HG03354 (cell line): ENCODE data around the gene METAP1D.
A peak's percentile ranks its signal among the peaks of the same experiment; 100 is the strongest.
"Not testable (repeated sequence)": the region's sequence is repeated elsewhere in the genome, so short reads cannot be mapped to it uniquely, and the experiment has no call there.

ENCODE experiments used
- ATAC-seq: cut with Tn5 transposase; IDR thresholded peaks from one replicate; pipeline ENCODE4 v1.9.1; 2021; ENCODE audit warnings: mild to moderate bottlenecking; ENCODE audit not compliant: unreplicated experiment, poor library complexity, severe bottlenecking

METAP1D gene

DNA sequence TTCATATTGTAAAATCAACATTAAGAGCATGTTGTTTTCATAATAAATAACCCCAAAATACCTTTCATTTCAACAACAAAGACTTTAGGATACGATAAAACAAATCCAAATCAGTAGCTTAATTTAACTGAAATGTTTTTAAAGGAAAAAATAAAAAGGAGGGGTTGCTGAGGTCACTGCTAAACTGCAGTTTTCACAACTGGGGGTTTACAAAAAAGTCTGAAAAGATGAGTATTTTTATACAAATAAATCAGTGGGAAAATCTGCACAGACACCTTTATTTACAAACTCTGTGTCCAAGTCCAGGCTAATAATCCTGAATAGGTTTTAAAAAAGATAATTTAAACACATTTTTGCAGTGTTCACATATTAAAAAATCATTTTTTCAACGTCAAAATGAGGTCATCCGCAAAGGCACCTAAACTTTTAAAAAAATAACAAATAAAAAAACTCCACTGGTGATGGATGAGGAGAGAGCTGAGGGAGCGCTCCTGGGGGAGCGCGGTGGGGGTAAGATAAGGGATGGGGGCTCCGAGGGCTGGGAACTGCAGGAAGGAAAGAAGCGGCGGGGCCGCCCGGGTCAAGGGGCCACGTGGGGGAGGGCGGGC, 99.8 kb downstream of the METAP1D start:
- ATAC-seq = no peak

- no peak for ATAC-seq
Observed at GRCh38 chr2:172100080-172100934, 100.6 kb downstream of the METAP1D start.

DNA sequence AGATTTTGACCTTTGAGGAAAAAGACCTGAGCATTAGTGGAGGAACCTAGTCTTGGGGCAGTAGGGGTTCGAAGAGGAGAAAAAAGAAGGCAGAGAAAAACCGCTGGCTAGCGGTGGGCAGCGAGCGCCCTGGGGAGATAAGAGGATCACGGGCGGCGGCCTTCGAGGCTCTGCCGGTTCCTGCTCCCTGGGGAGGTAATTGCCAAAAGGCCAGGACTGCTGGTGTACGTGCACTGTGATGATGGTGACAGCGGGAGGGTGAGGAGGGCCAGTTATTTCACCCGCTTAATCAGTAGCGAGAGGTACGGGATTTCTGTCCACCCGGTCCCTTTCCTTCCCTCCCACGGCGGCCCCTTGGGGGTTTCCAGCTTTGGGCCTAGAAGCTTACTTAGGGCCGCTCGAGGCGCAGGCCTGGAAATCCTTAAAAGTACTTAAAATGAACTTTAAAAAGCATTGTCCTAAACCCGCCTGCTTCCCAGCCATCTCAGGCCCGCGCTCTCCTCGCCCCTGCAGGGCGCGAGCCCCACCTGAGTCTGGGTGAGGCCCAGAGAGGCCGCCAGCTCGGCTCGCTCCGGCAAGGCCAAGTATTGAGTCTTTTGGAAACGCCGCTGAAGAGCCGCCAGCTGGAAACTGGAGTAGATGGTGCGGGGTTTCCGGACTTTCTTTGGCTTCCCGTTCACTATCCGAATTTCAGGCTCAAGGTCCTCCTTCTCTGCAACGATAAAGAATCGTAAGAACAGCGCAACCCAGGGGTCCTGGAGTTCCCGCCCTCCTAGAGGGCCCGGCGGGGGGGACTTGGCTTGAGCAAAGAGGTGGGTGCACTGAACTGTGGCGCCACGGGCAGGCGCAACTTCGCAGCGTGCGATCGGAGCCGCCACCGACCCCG, 101.4 kb downstream of the METAP1D start:
- no peak for ATAC-seq

DNA sequence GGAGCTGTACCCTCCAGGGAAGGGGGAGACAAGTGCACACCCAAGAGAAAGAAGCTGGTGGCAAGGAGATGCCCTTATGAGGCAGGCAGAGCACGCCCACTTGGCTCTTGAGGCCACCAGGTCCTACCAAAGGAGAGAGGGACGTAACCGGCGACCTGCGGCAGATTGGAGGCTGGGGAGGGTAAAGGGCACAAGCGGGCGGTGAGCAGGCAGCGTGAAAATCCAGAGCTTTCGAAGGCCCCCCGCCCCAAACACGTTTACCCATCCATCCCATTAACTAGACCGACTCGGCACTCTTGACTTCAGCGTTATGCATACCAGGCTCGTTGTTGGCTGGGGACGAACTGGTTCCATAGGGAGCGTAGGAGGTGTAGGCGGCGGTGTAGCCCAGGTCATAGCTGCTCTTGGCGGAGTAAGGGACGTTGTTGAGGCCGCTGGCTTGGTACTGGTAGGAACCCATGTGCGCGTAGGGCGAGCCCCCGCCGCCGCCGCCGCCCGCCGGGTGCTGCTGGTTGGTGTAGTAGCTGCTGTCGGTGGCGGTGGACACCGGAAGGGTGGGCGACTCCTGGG, 102.2 kb downstream of the METAP1D start:
- ATAC-seq = peak; percentile 8

DNA sequence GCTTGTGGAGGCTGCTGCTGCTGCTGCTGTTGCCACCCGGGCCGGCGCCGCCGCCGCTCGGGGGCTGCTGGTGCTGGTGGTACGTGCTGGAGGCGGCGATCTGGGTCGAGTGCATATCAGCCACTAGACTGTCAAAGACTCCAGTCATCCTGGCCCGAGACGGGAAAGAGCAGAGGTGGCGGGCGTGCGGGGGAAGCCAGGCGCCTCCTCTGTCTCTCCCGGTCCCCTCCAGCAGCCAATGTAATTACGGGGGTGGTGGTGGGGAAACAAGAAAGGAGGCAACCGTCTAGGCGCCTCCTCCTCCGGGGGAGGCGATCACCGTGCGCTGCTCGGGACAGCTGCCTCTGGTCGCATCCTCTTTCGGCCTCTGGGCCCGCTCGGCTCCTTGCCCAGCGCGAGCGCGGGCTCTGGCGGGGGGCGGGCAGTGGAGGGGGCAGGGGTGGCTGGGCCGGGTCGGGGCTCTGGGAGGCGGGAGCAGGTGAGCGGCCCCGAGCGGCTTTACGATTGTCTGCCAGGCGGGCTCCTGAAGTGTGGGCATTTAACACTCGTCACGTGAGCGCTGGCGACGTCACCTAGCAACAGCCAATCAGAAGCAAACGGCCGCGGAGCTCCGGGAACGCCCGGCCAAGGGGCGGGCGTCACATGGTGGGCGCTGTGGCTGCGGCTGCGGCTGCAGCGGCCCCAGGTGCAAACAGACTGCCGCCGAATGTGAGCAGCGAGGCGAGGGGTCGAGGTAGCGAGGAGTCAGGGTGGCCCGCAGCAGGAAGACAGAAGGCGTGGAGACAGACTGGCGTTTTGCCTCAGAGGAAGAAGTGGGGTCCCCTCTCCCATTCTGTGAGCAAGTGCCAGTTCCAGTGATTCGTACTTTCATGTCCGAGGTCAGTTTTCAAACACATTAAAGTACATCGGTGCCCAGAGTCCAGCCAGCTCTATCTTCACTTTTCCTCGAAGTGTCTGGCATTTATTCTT, 102.9 kb downstream of the METAP1D start, which contains the start of gene DLX2:
DLX2 (minus strand) TSS at position 510 of the 969 bp plus-strand sequence; CDS start at position 148, 362 bp downstream.
- ATAC-seq = peak; percentile 74

GRCh38 chr2:172103471-172104272, 103.9 kb downstream of the METAP1D start:
- peak; percentile 33 for ATAC-seq

DNA sequence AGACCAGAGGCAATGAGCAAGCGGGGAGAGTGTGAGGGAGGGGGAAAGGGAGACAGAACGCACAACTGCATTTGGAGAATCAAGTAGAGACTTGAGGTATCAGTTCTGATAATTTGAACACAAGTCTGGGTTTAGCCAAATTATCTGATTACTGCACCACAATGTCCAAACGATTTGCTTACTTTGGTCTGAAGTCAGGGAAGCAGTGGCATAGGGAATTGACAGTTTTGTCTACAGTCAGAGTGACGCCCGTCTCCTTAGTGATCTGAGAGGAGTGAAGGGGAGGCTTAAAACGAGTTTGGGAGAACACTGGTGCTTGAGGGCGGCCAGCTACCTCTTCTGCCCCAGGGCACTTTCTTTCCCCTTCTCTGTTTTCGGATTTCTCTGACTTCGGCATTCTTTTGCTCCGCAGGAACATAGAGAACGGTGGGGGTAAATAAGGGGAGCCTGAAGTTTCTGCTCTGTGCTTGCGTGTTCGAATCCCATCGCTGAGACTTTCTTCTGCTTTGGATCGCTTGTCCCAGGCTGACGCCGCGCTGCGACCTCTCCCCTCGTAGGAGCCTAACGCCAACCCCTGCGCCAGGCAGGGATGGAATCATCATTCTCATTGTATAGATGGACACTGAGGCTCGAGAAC, 105.8 kb downstream of the METAP1D start:
- no peak for ATAC-seq

GRCh38 chr2:172106108-172106961, 106.6 kb downstream of the METAP1D start:
- no peak for ATAC-seq

DNA sequence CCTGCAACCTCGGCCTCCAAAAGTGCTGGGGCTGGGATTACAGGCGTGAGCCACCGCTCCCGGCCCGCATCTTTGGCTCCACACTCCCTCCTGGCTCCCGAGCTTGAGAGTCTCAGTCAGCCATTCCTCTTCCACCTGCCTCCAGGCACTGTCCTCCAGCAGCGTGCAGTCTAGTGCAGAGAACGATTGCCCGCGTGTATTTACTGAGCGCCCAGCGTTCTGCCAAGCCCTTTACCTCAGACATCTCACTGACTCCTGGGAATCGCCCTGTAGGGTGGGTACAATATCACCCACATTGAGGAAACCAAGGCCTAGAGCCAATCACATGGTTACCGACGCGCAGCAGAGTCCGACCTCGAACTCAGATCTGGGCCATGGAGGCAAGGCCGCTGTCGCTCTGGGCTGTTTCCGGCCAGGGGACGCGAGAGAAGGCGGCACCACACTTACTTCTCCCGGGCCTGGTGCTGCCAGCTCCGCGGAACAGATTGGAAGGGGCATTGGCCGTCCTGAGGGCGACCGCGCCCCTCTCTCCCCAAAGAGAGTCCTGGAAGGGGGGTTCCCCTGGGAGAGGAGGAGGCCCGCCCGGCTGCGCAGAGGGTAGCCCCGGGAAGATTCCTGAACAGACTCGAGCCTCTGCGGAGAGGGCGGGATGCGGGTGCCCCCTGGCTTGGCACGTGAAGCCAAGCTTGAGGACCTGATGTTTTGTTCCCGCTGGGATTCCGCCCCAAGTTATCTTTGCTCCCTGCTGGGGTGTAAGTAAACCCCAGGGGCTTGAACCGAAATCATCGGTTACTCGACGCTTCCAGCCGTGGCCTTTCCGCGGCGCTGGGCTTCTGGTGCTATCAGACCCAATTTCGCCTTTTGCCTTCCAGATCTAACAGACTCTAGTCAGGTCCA, 108.2 kb downstream of the METAP1D start:
- no peak for ATAC-seq

DNA sequence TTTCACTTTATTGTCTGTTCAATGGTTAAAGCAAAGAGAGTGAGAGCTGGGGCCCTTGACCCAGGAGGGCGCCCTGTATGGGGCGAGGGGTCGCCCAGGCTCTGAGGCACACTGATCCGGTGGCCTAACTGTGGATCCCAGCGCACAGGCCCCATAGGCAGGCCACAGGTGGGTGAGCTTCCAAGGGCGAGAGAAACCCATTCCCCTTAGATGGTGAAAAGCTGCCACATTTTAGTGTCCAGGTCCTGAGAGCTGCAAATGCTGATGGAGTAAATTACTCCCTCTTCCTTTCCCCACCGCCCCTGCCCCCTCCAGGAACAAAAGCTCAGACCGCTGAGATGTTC, 108.8 kb downstream of the METAP1D start:
- no peak for ATAC-seq

- no peak for ATAC-seq
Observed at GRCh38 chr2:172109256-172109987, 109.7 kb downstream of the METAP1D start.

- ATAC-seq = no peak
Observed at GRCh38 chr2:172109988-172110811, 110.4 kb downstream of the METAP1D start.

- no peak for ATAC-seq
Observed at GRCh38 chr2:172113617-172114016, 113.9 kb downstream of the METAP1D start.

- not testable (repeated sequence) for ATAC-seq
Observed at GRCh38 chr2:172114176-172114575, 114.4 kb downstream of the METAP1D start.
